NCI-H2227 treated with DMSO at 0.1 percent for 48 hours (cell line): ENCODE data around the gene WIZ.
"Not testable (repeated sequence)": the region's sequence is repeated elsewhere in the genome, so short reads cannot be mapped to it uniquely, and the experiment has no call there.

Experiments used
- DNase-seq: peaks from one replicate; lab custom pipeline; 2025; lab: John Stamatoyannopoulos, UW

The WIZ gene

DNA sequence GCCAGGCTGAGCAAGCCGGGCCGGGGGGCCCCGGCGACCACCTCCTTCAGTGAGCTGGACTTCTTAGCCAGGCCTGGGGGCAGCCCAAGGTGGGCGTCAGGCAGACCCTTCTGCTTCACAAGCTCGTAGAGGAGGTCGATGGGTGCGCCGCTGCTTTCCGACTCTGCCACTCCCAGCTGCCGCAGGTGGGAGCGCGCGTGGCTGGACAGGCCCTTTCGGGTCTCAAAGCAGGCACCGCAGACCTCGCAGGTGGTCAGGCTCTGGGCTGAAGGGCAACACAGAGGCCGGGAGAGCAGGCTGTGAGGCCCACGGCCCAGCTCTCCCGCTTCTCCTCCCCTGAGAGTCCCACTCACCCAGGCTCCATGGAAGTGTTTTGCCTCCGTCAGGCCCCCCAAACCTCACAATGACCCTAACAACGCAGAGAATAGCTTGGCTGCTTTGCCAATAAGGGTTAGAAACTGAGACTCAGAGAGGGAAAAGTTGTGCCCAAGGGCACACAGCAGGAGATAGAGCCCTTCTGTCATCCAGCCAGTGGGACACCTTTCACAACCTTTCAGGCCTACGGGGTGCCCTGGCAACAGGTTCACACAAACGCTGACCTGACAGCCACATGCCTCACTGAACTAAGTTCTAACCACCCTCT lies 19.8 kb downstream of the WIZ start:
- no peak for DNase-seq

DNA sequence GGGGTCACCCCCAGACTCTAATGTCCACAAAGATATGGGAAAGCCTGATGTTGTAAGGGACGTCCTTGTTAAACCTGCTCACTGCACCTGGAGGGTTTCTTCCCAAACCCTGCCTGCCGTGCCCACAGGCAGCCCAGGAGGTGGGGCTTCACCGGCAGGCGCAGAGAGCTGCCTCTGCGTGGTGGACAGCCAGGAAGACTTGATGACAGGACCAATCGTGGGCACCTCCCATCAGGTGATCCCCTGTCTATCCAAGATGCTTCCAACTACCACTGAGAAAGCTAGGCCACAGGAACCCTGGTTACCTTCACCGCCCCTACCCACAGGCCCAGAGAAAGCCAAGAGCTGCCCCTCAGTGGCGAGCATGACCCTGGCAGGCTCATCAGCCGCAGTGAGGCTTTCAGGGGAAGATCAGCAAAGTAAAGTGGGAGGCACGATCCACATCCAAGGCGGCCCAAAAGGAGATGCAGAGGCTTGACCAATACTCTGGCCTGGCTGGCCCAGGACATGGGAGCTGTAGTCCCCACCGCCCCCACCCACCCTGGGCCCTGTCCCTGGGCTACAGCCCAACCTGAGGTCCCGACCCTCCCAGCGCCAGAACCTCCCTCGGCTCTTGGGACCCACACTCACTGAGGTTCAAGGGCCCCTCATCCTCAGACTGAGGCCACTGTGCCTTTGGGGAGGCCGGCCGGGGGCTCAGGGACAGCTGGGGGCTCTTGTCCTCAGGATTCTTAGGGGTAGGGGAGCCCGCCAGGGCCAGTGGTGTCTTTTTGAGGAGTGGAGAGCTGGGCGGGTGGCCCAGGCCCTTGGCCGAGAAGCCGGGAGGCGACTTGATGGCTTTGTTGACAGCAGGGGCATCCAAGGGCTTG lies 20.6 kb downstream of the WIZ start:
- no peak for DNase-seq

DNA sequence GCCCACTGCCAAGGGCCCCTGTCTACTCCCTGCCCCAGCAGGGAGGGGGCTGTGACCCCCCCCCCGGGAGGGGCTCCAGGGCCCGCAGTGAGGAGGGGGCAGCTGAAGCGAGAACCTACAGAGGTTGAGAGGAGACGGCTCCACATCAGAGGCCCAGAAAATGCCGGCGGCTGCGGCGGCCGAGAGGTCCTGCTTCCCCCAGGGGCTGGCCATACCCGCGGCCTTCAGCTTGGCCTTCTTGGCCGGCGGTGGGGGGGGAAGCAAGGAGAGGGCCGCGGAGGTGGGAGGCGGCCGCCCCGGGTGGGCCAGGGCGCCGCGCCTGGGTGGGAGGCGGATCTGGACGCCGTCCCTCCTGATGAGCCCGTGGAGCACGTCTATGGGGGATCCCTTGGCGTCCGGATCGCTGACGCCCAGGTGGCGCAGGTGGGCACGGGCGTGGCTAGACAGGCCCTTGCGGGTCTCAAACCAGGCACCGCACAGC lies 21.7 kb downstream of the WIZ start:
- DNase-seq: no peak

DNA sequence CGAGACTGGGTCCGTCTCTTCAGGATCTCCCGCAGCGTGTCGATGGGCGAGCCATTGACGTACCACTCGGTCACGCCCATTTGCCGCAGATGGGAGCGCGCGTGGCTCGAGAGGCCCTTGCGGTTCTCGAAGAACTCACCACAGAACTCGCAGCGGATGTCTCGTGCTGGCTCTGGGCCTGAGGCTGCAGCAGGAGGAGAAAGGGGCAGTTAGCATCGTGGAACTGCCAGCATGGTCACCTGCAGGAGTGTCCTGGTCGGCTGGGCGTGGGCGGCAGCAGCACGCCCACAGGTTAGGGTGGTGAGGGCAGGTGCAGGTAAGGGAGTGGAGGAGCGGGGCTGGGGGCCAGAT lies 22.4 kb downstream of the WIZ start:
- DNase-seq: no peak

DNA sequence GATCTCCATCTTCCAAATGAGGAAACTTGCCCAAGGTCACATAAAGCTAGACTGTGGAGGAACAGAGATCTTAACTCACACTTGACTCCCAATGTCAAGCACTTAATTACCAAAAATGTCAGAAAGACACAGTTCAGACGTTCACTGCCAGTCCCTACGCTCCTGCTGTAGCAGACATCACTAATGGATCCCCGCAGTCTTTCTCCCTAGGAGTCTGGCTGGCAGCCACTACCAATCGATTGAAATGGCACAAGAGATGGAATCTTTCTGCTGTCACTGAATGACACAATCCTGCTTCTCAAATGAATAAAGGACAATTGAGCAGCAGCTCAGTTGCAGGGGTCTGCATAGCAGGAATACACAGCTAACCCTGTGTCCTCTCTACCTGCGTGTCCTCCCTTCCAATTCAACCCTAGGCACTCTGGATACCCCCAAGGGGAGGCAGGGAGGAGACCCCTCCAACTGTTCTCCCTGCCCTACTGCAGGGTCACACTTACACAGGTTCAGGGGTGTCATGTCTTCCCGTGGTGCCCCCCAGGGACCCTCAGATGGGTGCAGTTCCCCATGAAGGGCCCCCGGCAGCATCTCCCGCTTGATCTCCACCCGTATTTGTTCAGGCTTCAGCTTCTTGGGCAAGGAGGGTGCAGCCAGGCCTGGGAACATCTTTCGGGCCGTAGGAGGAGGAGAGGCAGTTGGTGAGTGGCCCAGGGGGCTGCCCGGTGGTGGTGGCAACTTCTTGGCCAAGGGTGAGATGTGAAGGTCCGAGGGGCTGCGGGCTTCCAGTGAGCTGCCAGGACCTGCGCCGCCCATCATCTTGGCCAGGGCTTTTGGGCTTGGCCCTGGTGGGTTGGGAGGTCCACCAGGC lies 23.0 kb downstream of the WIZ start:
- no peak for DNase-seq

DNA sequence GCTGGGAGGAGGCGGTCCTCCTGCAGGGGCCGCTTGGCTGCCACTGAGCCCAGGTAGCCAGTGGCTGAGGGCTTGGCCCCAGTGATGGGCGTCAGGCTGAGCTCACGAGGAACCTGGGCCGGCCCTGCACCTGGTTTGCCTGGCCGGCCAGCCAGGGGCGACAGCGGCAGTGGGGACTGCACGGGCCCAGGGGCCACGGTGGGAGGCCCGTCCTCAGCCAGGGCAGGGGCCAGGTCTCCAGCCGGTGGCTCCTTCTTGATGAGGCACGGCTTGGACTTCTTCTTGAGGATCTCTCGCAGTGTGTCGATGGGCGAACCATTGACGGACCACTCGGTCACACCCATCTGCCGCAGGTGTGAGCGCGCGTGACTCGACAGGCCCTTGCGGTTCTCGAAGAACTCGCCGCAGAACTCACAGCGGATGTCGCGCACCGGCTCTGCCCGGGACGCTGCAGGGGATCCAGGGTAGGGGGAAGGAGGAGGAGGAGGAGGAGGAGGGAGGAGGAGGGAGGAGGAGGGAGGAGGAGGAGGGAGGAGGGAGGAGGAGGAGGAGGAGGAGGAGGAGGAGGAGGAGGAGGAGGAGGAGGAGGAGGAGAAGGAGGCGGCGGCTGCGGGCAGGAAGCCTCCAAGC lies 24.3 kb downstream of the WIZ start:
- DNase-seq: no peak

DNA sequence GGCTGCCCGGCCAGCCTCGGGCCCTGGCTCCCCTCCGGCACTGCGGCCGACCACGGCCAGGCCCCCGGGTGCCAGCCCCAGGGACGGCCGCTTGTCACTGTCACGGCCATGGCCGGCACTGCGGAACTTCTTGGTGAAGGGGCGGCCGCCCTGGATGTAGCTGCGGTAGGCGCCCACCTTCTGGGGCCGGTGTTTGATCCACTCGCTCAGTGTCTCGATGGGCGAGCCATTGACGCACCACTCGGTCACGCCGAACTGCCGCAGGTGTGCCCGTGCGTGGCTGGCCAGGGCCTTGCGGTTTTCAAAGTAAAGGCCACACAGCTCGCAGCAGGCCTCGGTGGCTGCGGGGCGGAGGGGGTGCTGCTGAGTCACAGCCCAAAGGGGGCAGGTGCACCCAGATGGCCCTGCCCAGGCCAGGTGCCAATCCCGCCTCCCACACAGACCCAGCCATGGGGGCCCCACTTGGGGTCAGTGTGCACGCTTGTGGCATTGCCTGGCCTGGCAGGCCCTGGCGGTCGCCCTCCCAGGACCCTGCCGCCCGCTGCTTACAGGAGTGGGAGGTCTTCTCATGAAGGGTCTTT lies 25.0 kb downstream of the WIZ start:
- no peak for DNase-seq

DNA sequence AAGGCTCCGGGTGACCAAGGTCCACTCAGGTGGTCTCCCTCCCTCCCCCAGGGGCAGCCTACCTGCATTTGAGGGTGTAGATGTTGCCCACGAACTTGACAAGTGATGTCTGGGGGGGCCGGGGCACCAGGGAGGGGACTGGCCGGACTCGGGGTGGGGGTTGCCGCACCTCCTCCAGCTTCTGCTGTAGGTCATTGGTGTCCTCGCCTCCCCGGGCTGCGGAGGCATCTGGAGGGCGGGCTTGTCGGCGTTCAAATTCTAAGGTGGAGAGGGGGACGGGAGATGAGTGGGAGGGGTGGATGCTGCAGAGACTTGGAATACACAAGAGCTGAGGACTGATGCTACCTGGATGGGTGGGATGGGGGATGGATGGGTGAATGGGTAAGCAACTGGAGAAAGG lies 25.6 kb downstream of the WIZ start:
- no peak for DNase-seq

DNA sequence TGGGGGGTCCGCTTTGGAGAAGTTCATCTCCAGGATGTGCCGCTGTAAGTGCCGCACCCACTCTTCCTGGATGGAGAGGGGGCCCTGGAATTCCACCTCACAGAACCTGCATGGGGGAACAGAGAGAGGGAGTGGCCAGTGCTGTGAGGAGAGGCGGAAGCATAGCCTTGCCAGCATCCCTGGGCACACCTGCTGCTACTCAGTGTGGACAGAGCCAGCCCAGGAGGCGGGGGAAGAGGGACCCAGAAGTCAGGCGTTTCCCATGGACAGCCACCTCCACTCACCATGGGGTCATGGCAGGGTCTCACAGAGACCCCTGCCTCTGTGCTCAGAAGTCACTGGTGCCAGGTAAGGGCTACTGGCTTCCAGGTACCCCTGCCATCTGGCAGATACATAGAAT lies 26.6 kb downstream of the WIZ start:
- DNase-seq: no peak

DNA sequence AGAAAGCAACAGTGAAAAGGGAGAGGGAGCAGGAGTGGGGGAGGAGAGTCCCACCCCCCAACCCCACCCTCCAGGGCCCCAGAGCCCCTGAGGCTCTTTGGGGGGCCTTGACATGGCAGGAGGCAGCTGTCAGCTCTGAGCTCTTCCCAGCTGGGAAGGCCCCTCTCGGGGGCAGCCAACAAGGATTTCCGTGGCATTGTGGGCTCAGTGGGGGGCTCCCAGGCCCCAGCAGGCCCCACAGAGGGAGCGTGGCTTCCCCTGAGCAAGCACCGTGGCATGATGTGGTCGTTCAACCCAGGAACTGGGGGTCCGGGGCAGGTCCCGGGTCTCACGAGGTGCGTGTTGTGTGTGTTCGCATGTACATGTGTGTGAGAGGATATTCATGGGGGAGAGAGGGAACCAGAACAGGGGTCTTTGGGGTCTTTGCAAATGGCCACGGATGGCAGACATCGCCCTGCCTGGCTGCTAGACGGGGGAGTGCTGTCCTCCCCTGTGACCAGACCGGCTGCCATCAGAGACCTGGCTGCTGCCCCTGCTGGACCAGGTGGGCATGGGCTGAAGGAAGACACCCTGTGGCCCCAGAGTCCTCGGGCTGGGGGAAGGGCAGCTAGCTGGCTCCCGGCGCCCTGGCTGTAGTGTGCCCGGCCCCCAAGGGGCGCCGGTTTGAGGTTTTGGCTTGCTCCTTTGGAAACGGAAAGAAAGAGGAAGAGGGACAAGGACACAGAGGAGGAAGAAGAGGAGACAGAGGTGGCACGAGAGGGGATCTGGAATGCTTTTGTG lies 27.3 kb downstream of the WIZ start:
- no peak for DNase-seq

DNA sequence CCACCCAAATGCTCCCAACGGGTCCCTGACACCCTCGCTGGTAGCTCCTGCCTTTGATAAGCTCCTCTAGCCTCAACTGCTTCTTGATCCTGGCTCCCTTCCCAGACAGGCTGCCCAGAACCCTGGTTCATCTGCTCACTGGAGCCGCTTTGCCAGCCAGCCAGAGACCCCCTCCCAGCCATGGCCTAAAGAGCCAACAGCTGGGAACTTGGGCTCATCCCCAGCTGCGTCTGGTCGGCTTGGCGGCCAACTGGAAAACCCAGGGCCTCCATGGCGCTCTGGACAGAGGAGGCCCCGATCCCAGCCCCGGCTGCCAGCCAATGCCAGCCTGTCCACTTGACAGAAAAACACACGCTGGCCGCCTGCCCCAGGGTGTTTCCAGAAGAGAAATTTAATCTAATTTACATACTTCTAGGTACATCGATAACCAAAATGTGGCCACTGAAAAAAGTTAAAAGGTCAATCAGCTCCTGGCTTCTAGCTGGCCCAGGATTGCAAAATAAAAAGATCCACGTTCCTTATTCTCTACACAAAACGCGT lies 28.0 kb downstream of the WIZ start:
- no peak for DNase-seq

DNA sequence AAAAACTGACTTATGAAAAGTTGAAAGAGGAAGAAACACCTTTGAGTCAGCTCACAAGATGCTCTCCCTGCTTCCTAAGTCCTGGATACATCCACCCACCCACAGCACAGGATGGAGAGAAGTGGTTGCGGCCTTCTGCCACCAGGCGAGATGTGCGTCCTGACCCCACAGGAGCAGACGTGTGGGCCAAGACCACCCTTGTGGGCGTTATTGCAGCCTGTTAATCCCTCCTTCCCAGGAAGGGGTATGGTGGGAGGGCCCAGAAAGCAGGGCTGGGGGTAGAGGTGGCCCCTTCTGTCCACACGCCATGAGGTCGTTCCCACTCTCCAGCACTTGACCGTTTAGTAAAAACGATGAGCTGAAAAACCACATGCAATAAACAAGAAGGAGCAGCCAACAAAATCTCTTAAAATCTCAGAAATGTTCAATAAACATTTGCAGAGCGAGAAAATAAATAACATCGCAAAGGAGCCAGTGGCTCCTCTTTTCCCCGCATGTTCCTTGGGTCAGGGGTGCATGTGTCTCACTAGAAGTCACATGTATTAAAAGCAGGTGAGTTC lies 28.5 kb downstream of the WIZ start:
- no peak for DNase-seq

DNA sequence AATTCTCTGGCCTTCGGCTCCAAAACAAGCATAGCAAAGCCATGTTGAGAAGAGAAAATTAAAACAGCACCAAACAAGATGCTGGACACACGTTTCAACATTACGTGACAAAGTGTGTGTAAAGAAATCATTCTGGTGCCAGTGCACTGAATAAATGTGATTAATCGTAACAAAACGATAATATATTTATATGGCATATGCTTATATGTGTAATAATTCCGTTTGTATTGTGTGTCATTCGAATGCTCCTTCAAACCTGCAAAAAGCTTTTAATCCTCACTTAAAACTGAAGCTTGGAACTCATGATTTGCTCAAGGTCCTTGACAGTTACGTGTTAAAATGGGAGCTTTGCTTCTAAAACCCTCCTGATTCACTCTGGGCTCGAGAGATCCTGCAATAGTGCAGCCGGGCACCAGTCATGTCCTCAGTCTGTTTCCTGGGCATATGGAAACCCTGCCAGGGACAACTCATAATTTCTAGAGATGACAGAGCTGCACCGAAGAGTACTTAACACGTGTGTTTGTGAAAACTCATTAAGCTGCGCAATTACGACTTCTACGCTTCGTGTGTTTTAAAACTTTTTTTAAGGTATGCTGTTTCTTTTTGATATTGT lies 30.2 kb downstream of the WIZ start:
- no peak for DNase-seq

DNA sequence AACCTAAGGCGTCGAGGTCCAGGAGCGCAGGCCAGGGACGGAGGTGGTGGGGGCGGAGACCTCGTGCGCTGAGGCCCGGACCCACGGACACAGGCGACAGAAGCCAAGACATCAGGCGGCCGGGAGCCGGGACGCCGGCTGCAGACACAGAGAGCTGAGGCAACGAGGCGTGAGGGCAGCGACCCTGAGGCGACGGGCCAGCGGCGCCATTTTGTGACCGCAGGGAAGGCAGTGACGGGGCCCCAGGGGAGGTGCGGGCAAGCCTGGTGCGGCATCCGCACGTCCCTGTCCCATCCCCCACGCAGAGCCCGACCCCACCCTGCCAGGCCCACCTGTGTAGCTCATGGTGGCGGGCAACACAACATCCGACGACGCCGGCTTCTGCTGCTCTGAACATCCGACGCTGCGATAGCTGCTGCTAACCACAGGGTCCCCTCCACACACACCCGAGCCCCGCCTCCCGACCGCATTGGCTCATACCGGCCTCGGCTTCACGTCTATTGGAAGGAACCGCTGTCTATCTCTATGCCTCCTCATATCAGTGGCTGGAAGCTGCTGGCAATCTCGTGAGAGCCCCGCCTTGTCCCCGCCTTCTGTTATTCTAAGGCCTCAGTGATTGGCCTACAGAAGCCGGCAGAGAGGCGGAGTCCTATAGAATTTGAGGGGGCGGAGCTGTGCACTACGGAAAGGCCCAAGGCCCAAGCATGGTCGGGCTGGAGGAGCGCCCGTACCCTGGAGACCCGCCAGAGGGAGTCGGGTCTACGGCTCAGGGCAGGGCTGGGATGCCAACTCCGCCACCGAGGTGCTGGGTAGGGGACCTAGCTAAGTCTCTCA lies 31.0 kb downstream of the WIZ start, which contains the start of gene AKAP8L:
Gene AKAP8L, minus strand, starts transcription at position 410 of the 834 bp plus-strand sequence. Its CDS starts 65 bp downstream, at position 345.
- DNase-seq: peak; percentile 99

DNA sequence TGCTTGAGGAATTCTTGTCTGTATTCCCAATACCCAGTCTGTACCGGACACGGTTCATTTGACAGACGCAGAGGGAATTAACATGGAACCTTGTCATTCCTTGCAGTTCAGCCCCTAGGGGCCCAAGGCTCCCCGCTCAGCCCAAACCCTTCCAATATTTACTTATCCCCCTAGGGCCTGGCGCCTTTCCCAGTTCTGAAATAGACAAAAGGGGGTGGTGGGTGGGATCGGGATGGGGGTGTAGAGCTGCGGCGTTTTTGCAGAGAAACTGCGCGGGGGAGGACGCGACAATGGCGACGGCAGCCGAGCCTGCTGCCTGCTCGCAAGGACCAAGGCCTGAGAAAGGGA lies 31.6 kb downstream of the WIZ start:
- DNase-seq: no peak

DNA sequence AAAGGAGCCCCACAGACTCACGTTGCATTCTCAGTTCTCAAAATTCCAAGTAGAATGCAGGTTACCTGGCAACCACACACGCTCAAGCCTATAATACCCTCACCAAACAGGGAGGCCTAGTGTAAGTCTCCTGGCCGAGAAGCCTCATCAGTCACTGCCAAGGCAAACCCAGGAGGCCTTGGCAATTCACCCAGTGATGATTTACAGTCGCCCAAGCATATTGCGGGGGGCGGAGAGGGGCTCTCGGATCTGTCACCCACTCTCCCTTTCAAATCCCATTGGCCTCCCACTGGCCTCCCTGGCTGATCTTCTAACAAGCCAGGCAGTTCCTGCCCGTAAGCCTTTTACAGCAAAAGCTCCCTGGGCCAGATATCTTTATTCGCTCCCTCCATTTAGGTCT lies 32.1 kb downstream of the WIZ start:
- no peak for DNase-seq

DNA sequence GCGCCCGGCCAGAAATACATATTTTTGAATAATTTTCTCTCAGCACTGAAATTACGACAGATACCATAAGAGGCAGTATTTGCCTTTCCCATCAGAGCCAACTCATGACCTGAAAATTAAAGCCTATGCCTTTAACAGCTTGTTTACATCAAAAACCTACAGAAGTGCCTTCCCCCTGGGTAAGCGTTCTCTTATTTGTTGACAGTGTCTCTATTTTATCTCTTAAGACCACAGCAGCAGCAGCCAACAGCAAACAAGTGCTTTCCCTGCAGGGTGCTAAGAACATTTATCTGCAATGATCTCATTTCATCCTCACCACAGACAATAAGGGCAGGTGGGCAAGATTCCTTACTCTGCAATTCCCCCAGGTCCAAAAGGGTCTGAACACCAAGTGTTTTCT lies 36.9 kb downstream of the WIZ start:
- peak; percentile 12 for DNase-seq

DNA sequence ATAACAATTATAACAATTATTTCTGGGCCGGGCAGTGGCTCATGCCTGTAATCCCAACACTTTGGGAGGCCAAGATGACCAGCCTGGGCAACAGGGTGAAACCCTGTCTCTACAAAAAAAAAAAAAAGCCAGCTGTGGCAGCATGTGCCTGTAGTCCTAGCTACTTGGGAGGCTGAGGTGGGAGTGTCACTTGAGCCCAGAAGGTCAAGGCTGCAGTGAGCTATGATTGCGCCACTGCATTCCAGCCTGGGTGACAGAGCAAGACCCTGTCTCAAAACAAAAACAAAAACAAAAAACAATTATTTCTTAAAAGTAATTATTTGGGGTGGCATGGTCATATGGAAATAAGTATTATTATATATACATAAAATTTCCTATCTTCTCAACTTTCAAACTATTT lies 38.4 kb downstream of the WIZ start:
- not testable (repeated sequence) for DNase-seq

DNA sequence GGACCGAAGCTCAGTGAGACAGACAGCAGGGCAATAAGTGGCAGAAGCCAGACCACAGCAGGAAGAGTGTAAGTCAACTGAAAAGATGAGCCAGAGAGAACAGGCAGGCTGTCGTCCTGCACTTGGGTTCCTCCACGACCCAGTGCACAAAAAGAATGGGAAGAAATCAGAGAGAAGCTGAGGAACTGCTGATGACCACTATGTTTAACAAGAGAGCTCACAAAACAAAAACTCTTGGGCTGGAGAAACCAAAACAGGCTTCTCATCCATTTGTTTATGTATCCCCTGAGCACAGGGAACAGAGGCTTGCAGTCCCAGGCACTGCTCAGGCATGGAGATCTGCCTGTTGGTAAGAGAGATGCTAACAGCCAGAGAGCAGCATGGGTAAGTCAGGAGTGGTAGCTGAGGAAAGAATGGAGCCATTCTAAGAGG lies 45.0 kb downstream of the WIZ start:
- DNase-seq: no peak
